H4 (cell line): ENCODE measurements around the gene NPAS2. TPM values are rescaled to one million over a fixed set of nuclear protein-coding genes. Genes with fewer than 3 reads are reported as not detected.

Experiments used
- DNase-seq: peaks from one replicate; pipeline ENCODE4 v3.0.0-alpha.2; 2015; ENCODE audit warnings: low spot score
- total RNA-seq: library from RNA; depleted of rRNA; stranded (reverse); fragments of >200 nt; shearing (Covaris generic); gene quantifications from 2 replicates; pipeline ENCODE4 v1.2.3, GENCODE V29; 2014

The NPAS2 gene
- total RNA-seq, 1 experiment from 2014 or later: 2.8 TPM

DNA sequence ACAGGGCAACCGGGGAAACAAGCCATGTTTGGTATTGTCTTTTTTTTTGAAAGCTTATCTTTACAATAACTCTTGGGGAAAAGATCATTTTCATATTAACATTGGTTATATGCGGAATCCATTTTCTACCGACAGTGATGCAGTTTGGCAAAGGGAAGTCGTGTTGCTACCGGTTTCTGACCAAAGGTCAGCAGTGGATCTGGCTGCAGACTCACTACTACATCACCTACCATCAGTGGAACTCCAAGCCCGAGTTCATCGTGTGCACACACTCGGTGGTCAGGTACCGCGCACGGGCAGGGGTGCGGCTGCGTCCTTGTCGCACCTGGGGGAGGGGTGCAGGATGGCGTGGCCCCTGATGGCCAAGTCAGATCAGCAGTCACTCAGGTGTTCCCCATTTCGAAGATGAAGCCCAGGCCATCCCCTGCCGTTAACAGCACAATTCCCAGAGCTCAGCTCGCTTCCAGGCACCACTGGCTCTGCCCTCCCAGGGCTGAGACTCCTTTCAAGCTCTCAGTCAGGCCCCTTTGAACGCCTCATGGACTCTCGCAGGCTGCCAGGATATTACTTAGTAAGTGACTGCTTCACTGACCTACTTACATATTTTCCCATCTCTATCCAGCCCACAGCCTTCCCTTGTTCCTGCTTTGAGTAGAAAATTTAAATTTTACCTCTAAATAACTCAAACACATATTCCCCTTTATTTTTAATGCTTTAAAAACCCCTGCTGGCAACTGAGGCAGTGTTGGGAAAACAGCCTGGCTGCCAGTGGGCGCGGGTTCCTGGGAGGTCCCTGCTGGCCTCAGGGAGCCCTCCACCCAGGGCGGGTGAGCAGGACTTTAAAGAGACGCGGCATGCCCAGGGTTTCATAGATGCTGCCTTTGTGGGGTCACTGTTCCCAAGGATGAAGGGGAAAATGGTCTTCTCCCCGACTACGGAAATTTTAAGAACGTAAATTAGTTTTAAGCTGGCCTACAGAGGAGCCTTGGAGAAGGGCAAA is 148.5 kb downstream of the NPAS2 start:
- no peak for DNase-seq

- DNase-seq: no peak
Measured at GRCh38 chr2:100969998-100970397, 150.1 kb downstream of the NPAS2 start.

- no peak for DNase-seq
Measured at GRCh38 chr2:100971221-100971620, 151.3 kb downstream of the NPAS2 start.

DNA sequence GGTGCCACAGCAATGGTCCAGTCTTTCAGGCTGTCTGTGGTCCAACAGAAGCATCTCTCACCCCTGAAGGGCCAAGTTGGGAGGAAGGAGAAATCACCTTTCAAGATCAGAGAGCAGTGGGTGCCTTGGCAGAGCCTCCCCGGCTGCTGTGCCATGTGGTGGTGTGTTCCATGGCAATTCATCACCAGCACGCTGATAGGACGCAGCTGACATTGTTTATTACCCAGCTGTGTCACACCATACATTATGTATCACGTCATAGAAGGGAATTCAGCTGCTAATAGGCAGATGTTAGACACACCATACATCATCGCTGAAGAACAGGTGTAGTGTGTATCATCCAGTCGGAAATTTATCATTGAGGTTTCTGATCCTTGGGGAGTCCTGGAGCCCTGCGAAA is 152.5 kb downstream of the NPAS2 start:
- no peak for DNase-seq

DNA sequence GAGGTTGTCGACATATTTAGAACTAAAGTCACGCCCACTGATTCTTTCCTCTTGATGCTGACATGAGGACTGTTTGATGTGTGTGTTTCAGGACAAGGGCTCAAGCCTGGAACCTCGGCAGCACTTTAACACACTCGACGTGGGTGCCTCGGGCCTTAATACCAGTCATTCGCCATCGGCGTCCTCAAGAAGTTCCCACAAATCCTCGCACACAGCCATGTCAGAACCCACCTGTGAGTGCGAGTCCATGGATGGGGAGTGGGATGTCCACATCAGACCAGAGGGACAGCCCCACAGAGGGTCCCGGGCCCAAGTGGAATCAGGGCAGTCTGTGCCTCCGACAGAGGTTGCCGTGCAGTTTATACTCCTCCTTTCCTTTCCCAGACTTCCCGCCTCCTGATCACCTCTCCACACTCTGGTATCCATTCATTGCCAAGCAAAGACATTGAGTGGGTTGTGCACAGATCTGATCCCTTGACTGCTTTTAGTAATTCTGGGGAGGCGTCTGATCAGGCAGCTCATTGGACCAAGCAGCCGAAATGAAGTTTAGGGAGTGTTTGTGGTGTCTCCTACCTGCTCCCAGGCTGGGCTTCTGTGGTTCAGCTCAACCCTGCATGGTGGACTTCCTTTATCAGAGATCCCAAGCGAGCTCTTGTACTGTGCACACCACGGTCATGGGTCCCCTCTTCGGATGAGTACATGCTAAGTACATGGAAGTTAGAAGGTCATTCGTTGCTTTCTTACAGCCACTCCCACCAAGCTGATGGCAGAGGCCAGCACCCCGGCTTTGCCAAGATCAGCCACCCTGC is 155.0 kb downstream of the NPAS2 start:
- no peak for DNase-seq

GRCh38 chr2:100975521-100975785 is 155.5 kb downstream of the NPAS2 start:
- no peak for DNase-seq

GRCh38 chr2:100976061-100976460 is 156.1 kb downstream of the NPAS2 start:
- DNase-seq: no peak

- no peak for DNase-seq
Measured at GRCh38 chr2:100976645-100977391, 156.9 kb downstream of the NPAS2 start.

DNA sequence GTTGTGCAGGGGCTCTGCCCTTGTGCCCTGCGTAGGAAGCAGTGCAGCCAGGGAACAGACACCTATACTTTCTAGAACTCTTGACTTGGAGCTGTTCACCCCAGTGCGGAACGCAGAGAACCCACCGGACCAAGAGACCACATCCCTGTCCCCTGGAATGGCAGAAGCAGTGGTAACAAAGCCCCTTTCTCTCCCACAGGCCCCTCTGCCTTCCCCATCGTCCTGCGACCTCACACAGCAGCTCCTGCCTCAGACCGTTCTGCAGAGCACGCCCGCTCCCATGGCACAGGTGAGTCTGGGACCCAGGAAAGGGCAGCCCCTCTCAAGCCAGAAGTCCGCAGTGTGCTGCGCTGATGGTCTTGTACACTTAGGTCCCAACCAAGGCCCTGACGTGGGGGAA is 157.6 kb downstream of the NPAS2 start:
- no peak for DNase-seq

GRCh38 chr2:100978582-100979191 is 158.7 kb downstream of the NPAS2 start:
- DNase-seq: no peak

- DNase-seq: no peak
Measured at GRCh38 chr2:100980046-100980445, 160.1 kb downstream of the NPAS2 start.

GRCh38 chr2:100981011-100981410 is 161.1 kb downstream of the NPAS2 start:
- no peak for DNase-seq

GRCh38 chr2:100982431-100982861 is 162.5 kb downstream of the NPAS2 start:
- DNase-seq: no peak

- no peak for DNase-seq
Measured at GRCh38 chr2:100983201-100983600, 163.3 kb downstream of the NPAS2 start.

- DNase-seq: no peak
Measured at GRCh38 chr2:100983684-100984310, 163.9 kb downstream of the NPAS2 start.

DNA sequence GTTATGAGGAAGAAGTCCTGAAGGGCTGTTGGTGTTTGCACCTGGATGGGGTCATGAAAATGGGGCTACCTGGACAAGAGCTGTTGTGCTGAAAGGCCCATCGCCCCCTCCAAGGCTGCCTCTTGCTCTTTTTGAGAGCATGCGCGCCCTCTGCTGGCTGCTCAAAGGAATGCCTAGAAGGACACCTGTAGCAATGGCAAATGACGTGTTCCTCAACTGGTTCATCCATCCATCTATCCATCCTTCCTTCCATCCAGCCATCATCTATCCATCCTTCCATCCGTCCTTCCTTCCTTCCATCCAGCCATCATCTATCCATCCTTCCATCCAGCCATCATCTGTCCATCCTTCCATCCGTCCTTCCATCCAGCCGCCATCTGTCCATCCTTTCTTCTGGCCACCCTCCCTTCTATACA is 165.0 kb downstream of the NPAS2 start:
- DNase-seq: peak; percentile 74

DNA sequence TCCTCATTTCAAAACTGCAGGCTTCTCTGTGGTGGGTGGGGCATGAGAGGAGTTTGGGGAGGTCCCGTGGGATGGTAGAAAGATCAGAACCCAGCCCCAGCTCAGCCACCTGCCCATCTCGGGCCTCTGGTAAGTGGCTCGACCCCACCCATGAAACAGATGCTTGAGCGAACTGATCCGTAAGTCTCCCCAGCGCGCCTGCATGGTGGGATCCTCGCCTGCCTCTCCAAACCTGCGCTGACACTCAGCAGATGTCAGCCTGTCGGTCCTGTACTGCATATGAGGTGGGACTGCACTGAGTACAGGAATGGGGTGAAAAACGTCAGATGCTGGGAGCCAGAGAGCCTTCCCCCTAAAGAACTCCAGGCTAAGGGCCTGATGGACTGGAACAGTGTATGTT is 166.2 kb downstream of the NPAS2 start:
- no peak for DNase-seq

DNA sequence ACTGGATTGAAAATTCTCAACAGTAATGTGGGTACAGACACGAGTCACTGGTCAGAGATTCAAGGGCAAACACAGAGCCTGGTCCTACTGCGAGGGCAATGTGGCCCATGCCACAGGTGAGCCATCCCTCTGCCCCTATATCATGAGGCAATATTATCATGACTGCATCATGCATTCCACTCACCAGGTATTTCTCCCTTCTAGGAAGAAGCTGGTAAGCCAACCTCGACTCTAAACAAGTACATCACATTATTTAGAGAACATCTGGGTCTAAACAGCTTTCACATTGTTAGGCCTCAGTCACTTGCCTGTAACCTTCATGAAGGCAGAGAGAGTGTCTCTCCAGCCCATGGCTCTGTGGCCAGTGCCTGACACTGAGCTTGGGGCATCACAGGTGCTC is 167.6 kb downstream of the NPAS2 start:
- DNase-seq: no peak

- no peak for DNase-seq
Measured at GRCh38 chr2:100987974-100988373, 168.0 kb downstream of the NPAS2 start.

GRCh38 chr2:100988630-100989417 is 168.9 kb downstream of the NPAS2 start:
- DNase-seq: no peak
